Measurements from ENCODE around the gene MTA3.
"Not testable (repeated sequence)": the region's sequence is repeated elsewhere in the genome, so short reads cannot be mapped to it uniquely, and the experiment has no call there.

The MTA3 gene

GRCh38 chr2:42614838-42615237 lies 46.4 kb downstream of the MTA3 start:
- DNase-seq: no peak

GRCh38 chr2:42618116-42618515 lies 49.7 kb downstream of the MTA3 start:
- no peak for DNase-seq

DNA sequence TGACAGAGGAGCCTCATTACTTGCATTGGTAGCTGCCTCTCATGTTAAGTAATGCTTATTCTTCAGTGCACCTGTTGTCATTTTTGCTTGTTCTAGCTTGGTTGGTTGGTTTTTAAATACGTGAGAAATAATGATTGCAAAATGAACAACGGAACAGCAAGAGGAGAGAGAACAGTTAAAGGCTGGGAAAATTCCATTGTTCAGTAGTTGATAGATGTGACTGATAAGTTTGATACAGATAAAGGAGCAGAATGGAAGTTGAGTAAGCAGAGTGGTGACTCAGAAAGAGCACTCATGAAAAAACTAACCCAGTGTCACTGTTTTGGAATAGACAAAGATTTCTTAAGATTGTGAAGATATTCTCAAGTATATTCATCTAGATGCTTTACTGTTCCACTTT lies 50.5 kb downstream of the MTA3 start:
- DNase-seq: no peak

GRCh38 chr2:42621626-42622025 lies 53.2 kb downstream of the MTA3 start:
- DNase-seq: not testable (repeated sequence)

DNA sequence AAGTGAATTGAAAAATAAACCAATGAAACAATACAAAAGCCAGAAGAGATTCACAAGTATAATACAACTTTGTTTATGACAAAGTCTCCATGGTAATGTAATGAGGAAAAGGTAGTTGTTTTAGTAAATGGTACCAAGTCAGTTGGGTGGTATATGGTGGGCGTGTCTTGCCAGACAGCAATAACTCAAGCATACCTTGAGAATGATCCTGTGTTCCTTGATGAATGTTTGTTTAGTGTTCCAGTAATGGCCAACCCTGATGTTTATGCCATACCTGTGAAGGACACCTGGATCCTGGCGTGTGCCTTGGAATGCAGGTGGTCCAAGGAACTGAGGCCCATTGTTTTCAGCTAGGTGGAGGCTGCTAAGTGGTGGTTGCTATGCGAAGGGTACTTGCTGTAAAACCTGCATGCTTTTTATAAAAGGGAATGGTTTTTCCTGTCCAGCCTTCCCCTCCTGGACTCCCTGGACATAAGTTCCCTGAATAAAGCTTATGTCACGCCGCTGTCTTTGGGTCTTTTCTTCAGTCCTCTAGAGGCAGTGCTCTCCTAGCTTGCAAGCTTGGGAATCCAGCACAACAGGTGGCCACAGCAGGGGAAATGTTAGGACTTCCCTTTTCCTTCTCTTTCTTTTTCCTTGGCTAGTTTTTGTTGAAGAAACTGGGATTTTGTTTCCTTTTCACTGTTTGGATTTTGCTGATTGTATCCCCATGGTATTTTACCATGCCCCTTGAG lies 54.7 kb downstream of the MTA3 start:
- DNase-seq: no peak

DNA sequence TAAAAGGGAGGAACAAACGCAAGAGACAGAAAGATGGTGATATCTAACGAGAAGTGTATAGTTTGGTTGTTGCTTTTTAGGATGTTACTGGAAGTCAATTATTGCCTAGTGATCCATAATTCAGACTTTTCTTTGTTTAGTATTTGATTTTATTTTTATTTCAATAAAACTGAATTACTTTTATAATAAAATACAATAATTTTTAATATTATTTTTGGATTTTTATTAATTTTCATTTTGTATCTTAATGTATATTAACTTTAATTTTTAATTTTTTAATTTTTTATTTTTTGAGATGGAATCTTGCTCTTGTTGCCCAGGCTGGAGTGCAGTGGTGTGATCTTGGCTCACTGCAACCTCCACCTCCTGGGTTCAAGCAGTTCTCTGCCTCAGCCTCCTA lies 55.6 kb downstream of the MTA3 start:
- DNase-seq: no peak

DNA sequence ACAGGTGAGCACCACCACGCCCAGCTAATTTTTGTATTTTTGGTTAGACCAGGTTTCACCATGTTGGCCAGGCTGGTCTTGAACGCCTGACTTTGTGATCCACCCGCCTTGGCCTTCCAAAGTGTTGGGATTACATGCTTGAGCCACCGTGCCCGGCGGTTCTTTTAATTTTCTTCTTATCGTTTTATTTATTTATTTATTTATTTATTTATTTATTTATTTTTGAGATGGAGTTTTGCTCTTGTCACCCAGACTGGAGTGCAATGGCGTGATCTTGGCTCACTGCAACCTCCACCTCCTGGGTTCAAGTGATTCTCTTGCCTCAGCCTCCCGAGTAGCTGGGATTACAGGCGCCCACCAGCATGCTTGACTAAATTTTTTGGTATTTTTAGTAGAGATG lies 59.6 kb downstream of the MTA3 start:
- not testable (repeated sequence) for DNase-seq

DNA sequence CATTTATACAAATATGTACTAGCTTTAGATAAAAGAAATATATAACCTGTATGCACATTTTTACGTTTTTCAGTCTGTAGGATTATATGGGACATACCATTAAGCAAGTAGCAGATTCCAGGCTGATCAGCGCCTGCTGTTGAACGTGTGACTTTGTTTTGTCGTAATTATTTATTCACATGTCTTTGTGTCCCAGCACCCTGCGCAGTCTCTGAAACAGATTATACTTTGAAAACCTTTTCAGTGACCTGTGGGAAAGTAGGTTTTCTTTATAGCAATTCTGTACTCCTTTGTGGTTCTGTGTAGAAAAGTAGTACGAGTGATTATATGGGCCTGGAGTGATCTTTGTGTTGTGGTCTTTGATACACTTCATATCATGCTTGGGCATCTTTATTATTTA lies 68.5 kb downstream of the MTA3 start:
- DNase-seq: no peak

- DNase-seq: no peak
These were observed 69.8 kb downstream of the MTA3 start for GRCh38 chr2:42638080-42638784.

DNA sequence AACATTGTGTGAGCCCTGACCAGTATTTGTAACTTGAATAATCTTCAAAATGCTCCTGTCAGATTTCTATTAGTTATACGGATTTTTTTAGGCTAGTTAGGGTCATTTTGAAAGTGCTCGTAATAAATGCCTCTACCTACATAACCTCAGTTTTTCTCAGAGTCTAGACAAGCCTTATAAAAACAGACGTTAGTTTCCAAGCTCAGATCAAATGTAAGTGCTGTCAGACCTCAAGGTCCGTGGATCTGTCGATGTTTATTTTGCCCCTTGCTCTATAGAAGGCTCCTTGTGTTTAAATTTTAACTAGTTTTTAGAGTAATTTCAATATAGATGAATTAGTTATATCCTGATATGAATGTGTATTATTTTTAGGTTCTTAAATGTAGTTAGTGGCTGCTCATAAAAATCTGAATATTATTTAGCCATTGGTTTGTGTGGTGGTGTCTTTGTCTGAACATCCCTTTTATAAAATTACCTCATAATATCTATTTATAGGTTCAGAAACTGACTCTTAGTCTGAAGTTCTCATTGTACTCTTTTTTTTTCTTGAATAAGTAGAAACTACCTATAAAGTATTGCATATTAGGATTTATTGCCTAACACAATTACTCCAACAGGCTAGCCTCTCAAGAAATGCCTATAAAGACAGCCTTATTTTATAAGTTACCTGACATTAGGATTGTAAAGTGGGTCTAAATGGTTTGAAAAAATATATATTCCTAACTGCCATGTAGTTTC lies 71.1 kb downstream of the MTA3 start:
- no peak for DNase-seq

GRCh38 chr2:42640261-42640660 lies 71.8 kb downstream of the MTA3 start:
- DNase-seq: no peak

GRCh38 chr2:42642371-42642770 lies 73.9 kb downstream of the MTA3 start:
- not testable (repeated sequence) for DNase-seq

GRCh38 chr2:42645551-42645950 lies 77.1 kb downstream of the MTA3 start:
- DNase-seq: no peak

DNA sequence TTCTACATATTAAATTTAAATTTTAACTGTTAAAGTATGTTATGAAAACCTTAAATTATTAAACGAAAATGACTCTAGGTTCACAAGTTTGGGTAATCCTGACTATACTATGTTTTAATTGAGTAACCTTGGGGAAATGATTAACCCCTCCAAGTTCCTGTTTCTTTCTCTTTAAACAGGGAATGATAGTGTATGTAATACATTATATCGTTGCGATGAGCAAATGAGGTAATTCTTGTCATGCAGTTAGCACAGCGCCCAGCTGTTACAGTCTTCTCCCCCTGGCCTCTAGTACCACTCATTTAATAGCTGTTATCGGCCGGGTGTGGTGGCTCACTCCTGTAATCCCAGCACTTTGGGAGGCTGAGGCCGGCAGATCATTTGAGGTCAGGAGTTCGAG lies 80.4 kb downstream of the MTA3 start:
- DNase-seq: no peak

- DNase-seq: no peak
These were observed 82.6 kb downstream of the MTA3 start for GRCh38 chr2:42651057-42651456.

DNA sequence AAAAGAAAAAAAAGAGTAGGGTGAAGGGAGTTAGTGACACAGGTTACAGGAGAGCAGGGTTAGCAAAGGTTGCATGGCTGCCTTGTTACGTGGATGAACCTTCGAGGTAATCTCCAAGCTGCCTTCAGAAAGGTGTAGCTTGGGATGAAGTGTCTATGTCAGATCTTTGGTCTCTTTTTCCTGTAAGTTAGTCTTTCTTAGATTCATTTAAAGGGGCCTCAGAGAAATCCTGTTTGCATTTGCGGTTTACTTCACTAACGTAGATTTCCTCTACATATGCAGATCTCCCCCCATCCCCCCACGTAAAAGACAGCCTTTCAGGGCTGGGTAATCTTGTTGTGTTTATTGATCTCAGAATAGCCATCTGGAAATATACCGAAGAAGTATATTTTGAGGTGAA lies 83.7 kb downstream of the MTA3 start:
- peak; percentile 58 to 62 for DNase-seq

DNA sequence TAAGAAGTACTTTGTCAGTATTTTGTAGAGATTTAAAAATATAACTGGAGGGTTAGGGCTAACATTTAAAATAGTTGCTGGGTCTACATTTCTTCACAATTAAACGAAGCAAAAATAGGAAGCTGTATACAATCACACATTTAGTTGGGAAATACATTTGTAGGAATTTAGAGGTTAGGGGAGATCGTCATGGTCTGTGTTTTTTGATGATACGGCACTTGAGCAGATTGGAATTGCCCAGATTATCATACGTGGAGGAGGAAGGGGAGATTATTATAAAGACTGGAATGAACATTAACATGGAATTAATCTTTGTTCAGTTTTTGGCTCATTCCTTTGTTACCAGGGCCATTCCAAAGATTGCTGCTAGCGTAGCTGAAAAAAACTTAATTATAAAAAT lies 84.6 kb downstream of the MTA3 start:
- no peak for DNase-seq

DNA sequence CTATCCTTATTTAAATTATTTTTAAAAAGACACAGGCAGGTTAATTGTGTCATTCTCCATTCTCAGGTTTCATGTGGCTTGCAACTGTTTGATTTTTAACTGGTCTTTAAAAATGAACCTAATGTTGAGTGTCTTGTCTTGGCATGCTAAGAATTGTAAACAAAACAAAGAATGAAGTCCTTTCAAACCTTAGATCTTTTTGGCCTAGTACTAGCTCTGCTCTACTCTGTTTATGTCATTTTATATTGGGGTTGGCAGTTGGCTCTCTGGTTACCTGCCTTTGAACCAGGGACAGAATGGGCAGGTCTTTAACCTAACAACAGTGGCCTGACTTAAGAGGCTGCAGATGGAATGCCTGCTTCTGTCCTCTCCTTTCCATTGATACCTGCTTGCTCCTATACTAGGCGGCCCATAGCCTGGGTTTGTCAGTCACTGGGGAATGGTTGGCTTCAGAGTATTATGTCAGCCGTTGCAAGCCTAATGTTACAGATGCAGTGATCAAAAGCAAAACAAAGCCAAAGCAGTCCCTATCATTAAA lies 85.5 kb downstream of the MTA3 start:
- DNase-seq: no peak

DNA sequence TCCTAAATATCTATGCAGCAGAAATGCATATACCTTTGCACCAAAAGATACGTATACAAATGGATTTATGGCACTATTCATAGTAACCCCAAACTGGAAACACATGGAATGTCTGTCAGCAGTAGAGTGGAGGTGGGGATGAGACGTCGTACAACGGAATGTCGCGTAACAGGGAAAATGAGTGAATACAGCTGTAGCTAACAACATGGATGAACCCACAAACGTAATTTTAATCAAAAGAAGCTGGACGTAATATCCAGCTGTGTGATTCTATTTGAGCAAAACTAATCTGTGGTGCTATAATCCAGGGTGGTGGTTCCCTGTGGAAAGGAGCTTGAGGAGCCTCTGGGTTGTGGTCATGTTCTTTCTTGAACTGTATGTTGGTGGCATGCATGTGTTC lies 89.9 kb downstream of the MTA3 start:
- DNase-seq: no peak

DNA sequence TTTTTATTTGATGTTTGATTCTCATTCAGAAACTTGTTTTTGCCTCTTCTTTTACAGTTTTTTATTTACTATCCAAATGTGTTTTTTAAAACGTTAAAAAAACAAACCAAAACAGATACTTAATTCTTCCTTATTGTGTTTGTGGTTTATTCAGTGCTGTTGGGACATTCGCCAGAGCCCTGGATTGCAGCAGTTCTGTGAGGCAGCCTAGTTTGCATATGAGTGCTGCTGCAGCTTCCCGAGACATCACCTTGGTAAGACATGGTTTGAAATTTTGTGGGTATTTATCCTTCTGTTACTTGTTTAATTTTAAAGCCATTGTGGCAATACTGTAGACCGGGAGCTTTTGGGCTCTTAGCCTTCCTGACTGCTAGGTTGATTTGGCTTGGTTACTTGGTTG lies 91.2 kb downstream of the MTA3 start:
- DNase-seq: no peak

DNA sequence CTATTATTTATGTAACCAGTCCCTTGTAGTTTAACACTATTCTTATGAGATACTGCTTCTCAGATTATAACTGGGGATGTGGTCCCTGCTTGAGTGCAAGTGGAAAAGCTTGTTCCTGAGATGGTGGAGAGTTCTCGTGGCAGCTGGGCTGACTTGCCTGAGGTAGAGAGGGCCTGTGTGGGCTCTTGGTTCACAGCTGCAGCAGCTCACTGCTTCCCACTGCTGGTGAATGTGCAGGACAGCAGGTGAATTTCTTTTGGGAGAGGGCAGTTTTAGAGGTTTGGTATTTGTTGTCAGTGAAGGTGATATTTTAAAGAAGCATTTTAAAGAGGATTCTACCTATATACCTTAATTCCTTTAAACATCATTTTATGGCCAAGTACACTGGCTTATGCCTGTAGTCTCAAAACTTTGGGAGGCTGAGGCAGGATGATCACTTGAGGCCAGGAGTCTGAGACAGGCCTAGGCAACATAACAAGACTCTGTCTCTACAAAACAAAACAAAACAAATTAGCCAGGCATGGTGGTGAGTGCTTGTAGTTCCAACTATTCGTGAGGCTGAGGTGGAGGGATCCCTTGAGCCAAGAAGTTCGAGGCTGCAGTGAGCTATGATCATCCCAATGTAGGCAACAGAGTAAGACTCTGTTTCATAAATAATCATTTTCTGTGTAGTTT lies 94.8 kb downstream of the MTA3 start:
- DNase-seq: peak; percentile 69 to 70

GRCh38 chr2:42663828-42664227 lies 95.4 kb downstream of the MTA3 start:
- no peak for DNase-seq

- no peak for DNase-seq
These were observed 105.7 kb downstream of the MTA3 start for GRCh38 chr2:42673989-42674579.
